Esophagus (tissue), 2 donors: ENCODE measurements around the gene PCBP1. TPM values are rescaled to one million over a fixed set of nuclear protein-coding genes. Genes with fewer than 3 reads are reported as not detected.
A peak's percentile ranks its signal among the peaks of the same experiment; 100 is the strongest.

Experiments used
- H3K27ac ChIP-seq, 2 donors: one replicate each; pipeline ENCODE4 v1.5.1; 2013; ENCODE audit warnings: low read depth in 2 of 2, mild to moderate bottlenecking in 2 of 2, inconsistent platforms in 1 of 2, low read length in 1 of 2, moderate library complexity in 1 of 2
- H3K27me3 ChIP-seq, 2 donors: one replicate each; pipeline ENCODE4 v1.6.1; 2013; ENCODE audit warnings: low read length in 2 of 2, control low read depth in 1 of 2, mild to moderate bottlenecking in 1 of 2; ENCODE audit not compliant: insufficient read depth in 2 of 2, control insufficient read depth in 1 of 2
- H3K36me3 ChIP-seq, 2 donors: one replicate each; pipeline ENCODE4 v1.6.1; 2013; ENCODE audit warnings: low read length in 1 of 2; ENCODE audit not compliant: control insufficient read depth in 2 of 2, insufficient read depth in 2 of 2
- H3K4me1 ChIP-seq, 2 donors: one replicate each; pipeline ENCODE4 v1.6.1; 2013; ENCODE audit warnings: low read length in 1 of 2; ENCODE audit not compliant: control insufficient read depth in 2 of 2, insufficient read depth in 2 of 2
- H3K4me3 ChIP-seq, 2 donors: one replicate each; pipeline ENCODE4 v1.5.1; 2013; ENCODE audit warnings: low read length in 2 of 2, mild to moderate bottlenecking in 2 of 2, low read depth in 1 of 2, moderate library complexity in 1 of 2
- H3K9me3 ChIP-seq, 2 donors: one replicate each; pipeline ENCODE4 v1.6.1; 2013; ENCODE audit warnings: mild to moderate bottlenecking in 2 of 2, low read depth in 1 of 2, low read length in 1 of 2, moderate library complexity in 1 of 2; ENCODE audit not compliant: control insufficient read depth in 2 of 2, insufficient read depth in 1 of 2
- WGBS, 2 donors: extraction: QIAGEN DNeasy Blood & Tissue Kit; methylation state at CpG; one replicate each; pipeline ENCODE4 v1.1.7; 2013; 5-methylcytosine and 5-hydroxymethylcytosine counted together
- polyA plus RNA-seq, 2 donors: library from polyadenylated mRNA; stranded (reverse); fragments of 200-250 nt; gene quantifications; one replicate each; pipeline ENCODE4 v1.2.3, GENCODE V29; 2013
- donor health status: healthy with polysubstance abuse.
- donor health status: Bipolar disorder and iron deficiency.

PCBP1 gene
- polyA plus RNA-seq, 2 donors: 314 to 323 TPM

GRCh38 chr2:70073493-70073892, 13.8 kb upstream of the PCBP1 start:
- H3K36me3 ChIP-seq: peaks cover 5 to 7% of the 10 kb centered on the region in 2 donors
- 81 to 90% methylated on average over 5 of the region's 5 CpGs for WGBS, 2 donors
- no peaks in the 10 kb centered on the region for H3K27me3 ChIP-seq
- H3K9me3 ChIP-seq: no peaks in the 10 kb centered on the region
- peak overlapping the region in 1 of 2 donors; percentile 15 for H3K27ac ChIP-seq
- no peaks in the 10 kb centered on the region for H3K4me1 ChIP-seq
- no peak overlapping the region for H3K4me3 ChIP-seq

- H3K27me3 ChIP-seq: no peaks in the 10 kb centered on the region
- no peak overlapping the region for H3K27ac ChIP-seq
- no peak overlapping the region for H3K4me3 ChIP-seq
- H3K4me1 ChIP-seq: peaks cover 0 to 1% of the 10 kb centered on the region in 2 donors
- no peaks in the 10 kb centered on the region for H3K9me3 ChIP-seq
- peaks cover 5 to 15% of the 10 kb centered on the region in 2 donors for H3K36me3 ChIP-seq
These were observed 8.9 kb upstream of the PCBP1 start for GRCh38 chr2:70078384-70078783.

- 64 to 69% methylated on average over 3 of the region's 3 CpGs for whole genome bisulfite sequencing, 2 donors
- Histone ChIP-seq H3K4me3 (peak overlapping the region; percentile 13 to 15), H3K9me3 (no peaks in the 10 kb centered on the region), H3K27ac (peak overlapping the region; percentile 77 to 94), H3K4me1 (peaks cover 0 to 5% of the 10 kb centered on the region in 2 donors), H3K27me3 (no peaks in the 10 kb centered on the region), H3K36me3 (peaks cover 5 to 11% of the 10 kb centered on the region in 2 donors)
These were observed 6.6 kb upstream of the PCBP1 start for GRCh38 chr2:70080610-70081200.

- Histone ChIP-seq H3K27ac (peak overlapping the region; percentile 77 to 94), H3K36me3 (peaks cover under 1 to 11% of the 10 kb centered on the region in 2 donors), H3K9me3 (no peaks in the 10 kb centered on the region), H3K4me1 (peaks cover 0 to 5% of the 10 kb centered on the region in 2 donors), H3K4me3 (no peak overlapping the region), H3K27me3 (no peaks in the 10 kb centered on the region)
- WGBS, 2 donors: 75 to 85% methylated on average over 5 of the region's 5 CpGs
These were observed 6.1 kb upstream of the PCBP1 start for GRCh38 chr2:70081221-70081620.

GRCh38 chr2:70083344-70084156, 3.7 kb upstream of the PCBP1 start:
- Histone ChIP-seq H3K36me3 (peaks cover 0 to 7% of the 10 kb centered on the region in 2 donors), H3K4me3 (no peak overlapping the region)

GRCh38 chr2:70084973-70085710, 2.1 kb upstream of the PCBP1 start:
- Histone ChIP-seq H3K9me3 (no peaks in the 10 kb centered on the region), H3K4me1 (peaks cover 0 to 5% of the 10 kb centered on the region in 2 donors), H3K27ac (peak overlapping the region; percentile 99 to 100), H3K4me3 (peak overlapping the region; percentile 8 to 76), H3K27me3 (no peaks in the 10 kb centered on the region), H3K36me3 (peaks cover 0 to 7% of the 10 kb centered on the region in 2 donors)
- WGBS, 2 donors: 20 to 21% methylated on average over 10 of the region's 10 CpGs

More at GRCh38 chr2:70083344-70084156, 3.7 kb upstream of the PCBP1 start:
- 61 to 70% methylated on average over 8 of the region's 8 CpGs for WGBS, 2 donors
- Histone ChIP-seq H3K9me3 (no peaks in the 10 kb centered on the region), H3K27ac (peak overlapping the region; percentile 86 to 92), H3K27me3 (no peaks in the 10 kb centered on the region), H3K4me1 (peaks cover 0 to 5% of the 10 kb centered on the region in 2 donors)

- Histone ChIP-seq H3K27ac (peak overlapping the region; percentile 99 to 100), H3K9me3 (no peaks in the 10 kb centered on the region), H3K36me3 (peaks cover 0 to 4% of the 10 kb centered on the region in 2 donors), H3K4me1 (peaks cover 0 to 5% of the 10 kb centered on the region in 2 donors), H3K4me3 (peak overlapping the region; percentile 64 to 76), H3K27me3 (no peaks in the 10 kb centered on the region)
- 10 to 14% methylated on average over 22 of the region's 22 CpGs for WGBS, 2 donors
These were observed 1.5 kb upstream of the PCBP1 start for GRCh38 chr2:70085711-70086277.

- peaks cover 0 to 5% of the 10 kb centered on the region in 2 donors for H3K4me1 ChIP-seq
- no peaks in the 10 kb centered on the region for H3K27me3 ChIP-seq
- peak overlapping the region; percentile 64 to 76 for H3K4me3 ChIP-seq
- WGBS, 2 donors: 1 to 2% methylated on average over 40 of the region's 40 CpGs
- H3K9me3 ChIP-seq: no peaks in the 10 kb centered on the region
- peaks cover 0 to 2% of the 10 kb centered on the region in 2 donors for H3K36me3 ChIP-seq
- peak overlapping the region; percentile 99 to 100 for H3K27ac ChIP-seq
These were observed 919 bp upstream of the PCBP1 start for GRCh38 chr2:70086278-70086837.
